AG04449 (cell line): ENCODE results near the gene MMP17.

ENCODE experiments used
- CTCF ChIA-PET: fragments of 350-600 bp; formaldehyde crosslinking; extraction: SDS; loops from one replicate; lab custom pipeline; 2021; ENCODE audit warnings: antibody characterized with exemption; lab: Yijun Ruan, JAX
- POLR2A ChIA-PET: fragments of 400-600, 350-600 bp; formaldehyde crosslinking; extraction: SDS; loops from one replicate; lab custom pipeline; 2020; ENCODE audit warnings: antibody characterized with exemption, inconsistent platforms; lab: Yijun Ruan, JAX
- DNase-seq: peaks from one replicate; pipeline ENCODE4 v3.0.0-alpha.2; 2010; ENCODE audit warnings: low read depth, low spot score
- H3K4me3 ChIP-seq: 2 replicates; pipeline ENCODE4 v1.5.1; 2011; ENCODE audit warnings: low read depth, mild to moderate bottlenecking, control low read depth, low read length
- CTCF ChIP-seq: IDR thresholded peaks from one replicate; pipeline ENCODE4 v1.5.1; 2011; ENCODE audit warnings: mild to moderate bottlenecking, moderate library complexity, low read length, control low read depth, inconsistent platforms; ENCODE audit not compliant: insufficient read depth; ENCODE audit errors: missing control alignments

MMP17 gene

DNA sequence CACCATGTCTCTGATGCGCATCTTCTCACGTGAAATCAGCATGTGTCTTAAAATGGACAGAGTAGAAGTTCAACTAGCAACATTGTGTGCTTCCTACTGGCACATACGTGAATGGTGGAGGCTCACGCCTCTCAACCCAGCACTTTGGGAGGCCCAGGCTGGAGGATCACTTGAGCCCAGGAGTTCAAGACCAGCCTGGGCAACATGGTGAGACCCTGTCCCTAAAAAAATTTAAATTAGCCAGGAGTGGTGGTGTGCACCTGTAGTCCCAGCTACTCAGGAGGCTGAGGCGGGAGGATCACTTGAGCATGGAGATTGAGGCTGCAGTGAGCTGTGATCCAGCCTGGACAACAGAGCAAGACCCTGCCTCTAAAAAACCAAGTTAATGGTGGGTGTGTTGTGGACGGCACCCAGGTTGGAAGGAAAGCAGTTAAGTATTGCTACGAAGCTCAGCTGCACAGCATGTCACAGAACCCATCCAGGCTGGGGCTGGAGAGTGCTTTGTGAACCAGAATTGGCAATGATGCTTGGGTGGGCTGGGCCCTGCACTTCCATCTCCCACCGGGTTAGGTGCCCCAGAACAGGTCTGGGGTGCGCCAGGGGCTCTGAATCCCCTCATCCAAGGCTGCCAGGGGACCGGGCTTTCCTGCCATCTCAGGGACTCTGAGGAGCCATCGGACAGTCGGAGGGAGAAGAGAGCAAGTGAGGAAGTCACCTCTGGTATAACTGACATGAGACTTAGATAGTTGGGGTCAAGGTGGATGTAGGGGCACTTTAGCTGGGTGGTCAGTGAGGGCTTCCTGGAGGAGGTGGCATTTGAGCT is 33.3 kb downstream of the MMP17 start:
- ChIA-PET POLR2A (no interaction called here), CTCF (no interaction called here)
- H3K4me3 ChIP-seq: no peak overlapping the region

GRCh38 chr12:131862084-131862441 is 33.9 kb downstream of the MMP17 start:
- no peak for TF ChIP-seq CTCF
- DNase-seq: no peak
- CTCF ChIA-PET: no interaction called here
- no peak overlapping the region for H3K4me3 ChIP-seq
- POLR2A ChIA-PET: no interaction called here

More for the DNA sequence above, 33.3 kb downstream of the MMP17 start:
- no peak for DNase-seq
- no peak for TF ChIP-seq CTCF

GRCh38 chr12:131862600-131862993 is 34.4 kb downstream of the MMP17 start:
- no peak for TF ChIP-seq CTCF
- ChIA-PET POLR2A (no interaction called here), CTCF (interaction anchor here (0.5 to 1.0 kb wide), 2 partner anchors 37 to 66 kb away, joined by 3 read pairs; no protein-coding TSS in a partner anchor)
- no peak for DNase-seq
- H3K4me3 ChIP-seq: no peak overlapping the region

DNA sequence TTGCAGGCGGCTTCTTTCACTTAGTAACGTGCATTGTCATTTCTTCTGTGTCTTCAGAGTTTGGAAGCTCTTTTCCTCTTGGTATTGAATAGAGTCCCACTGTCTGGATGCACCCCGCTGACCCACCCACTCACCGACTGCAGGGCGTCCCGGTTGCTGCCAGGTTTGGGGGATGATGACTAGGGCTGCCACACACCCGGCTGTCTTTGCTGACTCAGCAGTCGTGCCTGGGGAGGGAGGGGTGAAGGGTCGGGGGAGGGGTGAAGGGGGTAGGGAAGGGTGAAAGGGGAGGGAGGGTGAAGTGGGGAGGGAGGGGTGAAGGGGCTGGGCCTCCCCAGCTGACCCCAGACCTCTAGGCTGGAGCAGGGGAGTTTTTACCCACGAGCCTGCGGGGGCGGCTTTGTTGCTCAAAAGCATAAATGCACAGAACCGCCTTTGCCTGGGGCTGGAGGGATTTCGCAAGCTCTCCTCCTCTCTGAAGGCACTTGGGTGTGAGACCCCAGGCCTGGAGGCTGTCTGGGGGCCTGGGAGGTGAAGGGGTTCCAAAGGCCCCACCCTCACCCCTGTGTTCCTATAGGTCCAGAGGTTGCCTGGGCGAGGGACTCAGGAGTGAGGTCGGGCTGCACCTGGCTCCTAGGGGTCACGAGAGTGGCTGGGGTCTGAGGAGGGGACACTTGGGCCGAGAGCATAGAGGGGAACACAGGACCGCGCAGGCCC is 35.0 kb downstream of the MMP17 start:
- DNase-seq: no peak
- H3K4me3 ChIP-seq: no peak overlapping the region
- CTCF ChIA-PET: interaction anchor here (0.5 to 1.4 kb wide), 3 partner anchors 29 to 65 kb away, joined by 3 to 4 read pairs (median 3); no protein-coding TSS in a partner anchor
- POLR2A ChIA-PET: no interaction called here
- TF ChIP-seq CTCF: no peak

- POLR2A ChIA-PET: no interaction called here
- H3K4me3 ChIP-seq: no peak overlapping the region
- DNase-seq: no peak
- CTCF ChIA-PET: interaction anchor here (1.4 kb wide), 1 partner anchor 29 kb away, joined by 4 read pairs; no protein-coding TSS in a partner anchor
- no peak for TF ChIP-seq CTCF
These were observed 35.7 kb downstream of the MMP17 start for GRCh38 chr12:131863711-131864396.

DNA sequence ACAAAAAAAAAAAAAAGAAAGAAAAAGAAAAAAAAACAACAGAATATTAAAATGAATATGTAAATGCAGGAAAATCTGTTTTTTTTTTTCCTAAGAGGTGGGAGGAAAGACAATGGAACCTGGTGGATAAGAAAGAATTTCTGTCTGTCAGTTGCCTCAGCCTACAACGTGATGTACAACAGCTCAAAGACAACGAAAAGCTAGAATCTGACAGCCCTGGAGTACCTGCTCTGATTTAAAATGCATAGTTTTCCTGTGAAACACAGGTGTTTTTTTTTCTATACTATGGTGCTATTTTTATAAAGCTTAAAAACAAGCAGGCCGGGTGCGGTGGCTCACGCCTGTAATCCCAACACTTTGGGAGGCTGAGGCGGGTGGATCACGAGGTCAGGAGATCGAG is 36.3 kb downstream of the MMP17 start:
- ChIA-PET POLR2A (no interaction called here), CTCF (interaction anchor here (1.4 kb wide), 1 partner anchor 30 kb away, joined by 4 read pairs; no protein-coding TSS in a partner anchor)
- no peak for TF ChIP-seq CTCF
- no peak overlapping the region for H3K4me3 ChIP-seq
- no peak for DNase-seq
